Calu3 (cell line): ENCODE data around the gene EIF2B5. TPM values are rescaled to one million over a fixed set of nuclear protein-coding genes. Genes with fewer than 3 reads are reported as not detected.

ENCODE experiments used
- BruUV-seq: library from RNA; stranded (reverse); fragments of 400-500 nt; replicated peaks from 2 replicates; lab custom pipeline; 2021; lab: Mats Ljungman, UMichigan
- CTCF ChIA-PET: fragments of 300-600 bp; sonication (Branson Sonifier 250); formaldehyde crosslinking; loops from one replicate; lab custom pipeline; 2022; ENCODE audit warnings: antibody characterized with exemption; lab: Charles Lee
- DNase-seq: peaks from one replicate; pipeline ENCODE4 v3.0.0; 2022
- H3K27ac Mint-ChIP-seq: one replicate; pipeline ENCODE4 v1.8.0; 2022; ENCODE audit warnings: mixed read lengths; ENCODE audit not compliant: unreplicated experiment
- H3K27me3 Mint-ChIP-seq: one replicate; pipeline ENCODE4 v1.8.0; 2022; ENCODE audit warnings: mixed read lengths; ENCODE audit not compliant: unreplicated experiment
- H3K36me3 Mint-ChIP-seq: one replicate; pipeline ENCODE4 v1.8.0; 2022; ENCODE audit warnings: mild to moderate bottlenecking, moderate library complexity, mixed read lengths; ENCODE audit not compliant: insufficient read depth, unreplicated experiment
- H3K4me1 Mint-ChIP-seq: one replicate; pipeline ENCODE4 v1.8.0; 2022; ENCODE audit warnings: mild to moderate bottlenecking, low read depth, mixed read lengths; ENCODE audit not compliant: unreplicated experiment
- H3K4me3 Mint-ChIP-seq: one replicate; pipeline ENCODE4 v1.8.0; 2022; ENCODE audit warnings: mild to moderate bottlenecking, low read depth, moderate library complexity, mixed read lengths; ENCODE audit not compliant: unreplicated experiment
- H3K9me3 Mint-ChIP-seq: one replicate; pipeline ENCODE4 v1.8.0; 2022; ENCODE audit warnings: low read depth, mixed read lengths; ENCODE audit not compliant: unreplicated experiment
- intact Hi-C: fragments of 100-400 bp; cut with micrococcal nuclease; formaldehyde crosslinking; loops from one replicate; pipeline ENCODE4 v1.10.0; 2022; ENCODE audit not compliant: unreplicated experiment
- total RNA-seq: library from RNA; stranded (reverse); gene quantifications from 2 replicates; pipeline ENCODE4 v1.2.3, GENCODE V29; 2022
- TF ChIP-seq, protein P1 (sequence below): fragments of 200-600 bp; IDR thresholded peaks from one replicate; pipeline ENCODE4 v1.8.0; 2022; ENCODE audit warnings: antibody characterized with exemption; ENCODE audit not compliant: unreplicated experiment

Gene EIF2B5
- total RNA-seq, 1 experiment from 2014 or later = 79.6 TPM

DNA sequence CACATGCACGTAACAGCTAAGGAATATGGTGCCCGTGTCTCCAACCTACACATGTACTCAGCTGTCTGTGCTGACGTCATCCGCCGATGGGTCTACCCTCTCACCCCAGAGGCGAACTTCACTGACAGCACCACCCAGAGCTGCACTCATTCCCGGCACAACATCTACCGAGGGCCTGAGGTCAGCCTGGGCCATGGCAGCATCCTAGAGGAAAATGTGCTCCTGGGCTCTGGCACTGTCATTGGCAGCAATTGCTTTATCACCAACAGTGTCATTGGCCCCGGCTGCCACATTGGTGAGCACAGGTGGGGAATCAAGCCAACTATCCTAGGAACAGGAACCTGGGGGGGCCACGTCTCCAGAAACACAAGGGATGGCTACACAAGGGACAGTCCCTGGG, 5.3 kb downstream of the EIF2B5 start:
- CTCF ChIA-PET = no interaction called here
- Mint-ChIP-seq H3K27ac (no peak overlapping the region), H3K27me3 (no peaks in the 10 kb centered on the region), H3K4me1 (peaks cover 34% of the 10 kb centered on the region), H3K4me3 (no peak overlapping the region), H3K36me3 (peaks cover 82% of the 10 kb centered on the region), H3K9me3 (no peaks in the 10 kb centered on the region)
- TF ChIP-seq, protein P1, sequence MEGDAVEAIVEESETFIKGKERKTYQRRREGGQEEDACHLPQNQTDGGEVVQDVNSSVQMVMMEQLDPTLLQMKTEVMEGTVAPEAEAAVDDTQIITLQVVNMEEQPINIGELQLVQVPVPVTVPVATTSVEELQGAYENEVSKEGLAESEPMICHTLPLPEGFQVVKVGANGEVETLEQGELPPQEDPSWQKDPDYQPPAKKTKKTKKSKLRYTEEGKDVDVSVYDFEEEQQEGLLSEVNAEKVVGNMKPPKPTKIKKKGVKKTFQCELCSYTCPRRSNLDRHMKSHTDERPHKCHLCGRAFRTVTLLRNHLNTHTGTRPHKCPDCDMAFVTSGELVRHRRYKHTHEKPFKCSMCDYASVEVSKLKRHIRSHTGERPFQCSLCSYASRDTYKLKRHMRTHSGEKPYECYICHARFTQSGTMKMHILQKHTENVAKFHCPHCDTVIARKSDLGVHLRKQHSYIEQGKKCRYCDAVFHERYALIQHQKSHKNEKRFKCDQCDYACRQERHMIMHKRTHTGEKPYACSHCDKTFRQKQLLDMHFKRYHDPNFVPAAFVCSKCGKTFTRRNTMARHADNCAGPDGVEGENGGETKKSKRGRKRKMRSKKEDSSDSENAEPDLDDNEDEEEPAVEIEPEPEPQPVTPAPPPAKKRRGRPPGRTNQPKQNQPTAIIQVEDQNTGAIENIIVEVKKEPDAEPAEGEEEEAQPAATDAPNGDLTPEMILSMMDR = no peak
- intact Hi-C loops = no loop called here
- DNase-seq = no peak
- no TSS peak for BruUV-seq

DNA sequence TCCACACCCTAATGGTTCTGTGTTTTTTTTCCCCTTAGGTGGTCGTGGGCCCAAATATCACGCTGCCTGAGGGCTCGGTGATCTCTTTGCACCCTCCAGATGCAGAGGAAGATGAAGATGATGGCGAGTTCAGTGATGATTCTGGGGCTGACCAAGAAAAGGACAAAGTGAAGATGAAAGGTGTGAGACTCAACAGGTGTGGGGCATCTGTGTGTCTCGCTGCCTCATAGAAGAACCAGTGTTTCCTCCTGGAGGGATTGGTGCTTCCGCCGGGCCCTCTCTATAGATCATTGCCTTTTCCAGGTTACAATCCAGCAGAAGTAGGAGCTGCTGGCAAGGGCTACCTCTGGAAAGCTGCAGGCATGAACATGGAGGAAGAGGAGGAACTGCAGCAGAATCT, 7.0 kb downstream of the EIF2B5 start:
- peaks cover 77% of the 10 kb centered on the region for H3K36me3 Mint-ChIP-seq
- TF ChIP-seq, protein P1 = no peak
- no peaks in the 10 kb centered on the region for H3K27me3 Mint-ChIP-seq
- BruUV-seq = no TSS peak
- no peak overlapping the region for H3K4me3 Mint-ChIP-seq
- no peak overlapping the region for H3K27ac Mint-ChIP-seq
- peaks cover 22% of the 10 kb centered on the region for H3K4me1 Mint-ChIP-seq
- intact Hi-C loops = no loop called here
- CTCF ChIA-PET = no interaction called here
- DNase-seq = no peak
- no peaks in the 10 kb centered on the region for H3K9me3 Mint-ChIP-seq

DNA sequence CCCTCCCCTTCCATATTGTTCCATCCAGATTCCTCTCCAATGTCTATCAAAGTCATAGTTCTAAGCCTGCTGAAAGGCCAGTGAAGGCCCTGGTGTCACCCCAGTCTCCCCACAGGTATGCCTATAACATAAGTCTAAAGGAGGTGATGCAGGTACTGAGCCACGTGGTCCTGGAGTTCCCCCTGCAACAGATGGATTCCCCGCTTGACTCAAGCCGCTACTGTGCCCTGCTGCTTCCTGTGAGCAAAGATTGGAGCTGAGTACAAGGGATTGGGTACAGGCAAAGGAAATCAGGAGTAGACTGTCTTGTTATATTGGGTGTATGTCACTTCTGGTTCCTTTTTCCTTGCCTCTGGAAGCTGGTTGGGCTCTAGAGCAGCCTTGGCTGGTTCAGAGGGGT, 8.2 kb downstream of the EIF2B5 start:
- intact Hi-C loops = no loop called here
- BruUV-seq = no TSS peak
- Mint-ChIP-seq H3K4me1 (peaks cover 17% of the 10 kb centered on the region), H3K9me3 (no peaks in the 10 kb centered on the region), H3K4me3 (no peak overlapping the region), H3K27me3 (no peaks in the 10 kb centered on the region), H3K27ac (no peak overlapping the region), H3K36me3 (peaks cover 68% of the 10 kb centered on the region)
- DNase-seq = no peak
- CTCF ChIA-PET = interaction anchor here (0.6 to 2.8 kb wide), 2 partner anchors 9 to 77 kb away, joined by 5 to 14 read pairs; partner anchors contain the start of gene EIF2B5
- TF ChIP-seq, protein P1 = no peak

DNA sequence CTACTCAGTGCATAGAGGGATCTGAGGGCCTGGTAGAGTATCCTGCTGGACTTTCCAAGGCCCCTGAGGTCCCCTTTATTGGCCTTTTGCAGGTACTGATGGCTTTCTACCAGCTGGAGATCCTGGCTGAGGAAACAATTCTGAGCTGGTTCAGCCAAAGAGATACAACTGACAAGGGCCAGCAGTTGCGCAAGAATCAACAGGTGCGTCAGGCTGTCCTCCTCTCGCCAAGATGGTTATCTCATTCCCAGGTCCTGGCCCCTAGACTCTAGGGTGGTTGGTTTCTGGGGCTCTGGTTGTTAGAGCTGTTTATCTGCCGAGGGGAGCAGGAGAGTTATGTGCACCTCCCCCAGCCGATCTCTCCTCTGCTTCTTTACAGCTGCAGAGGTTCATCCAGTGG, 9.3 kb downstream of the EIF2B5 start:
- Mint-ChIP-seq H3K27me3 (no peaks in the 10 kb centered on the region), H3K27ac (no peak overlapping the region), H3K4me1 (peaks cover 17% of the 10 kb centered on the region), H3K4me3 (no peak overlapping the region), H3K9me3 (no peaks in the 10 kb centered on the region), H3K36me3 (peaks cover 59% of the 10 kb centered on the region)
- no TSS peak for BruUV-seq
- DNase-seq = no peak
- TF ChIP-seq, protein P1 = no peak
- intact Hi-C loops = loop anchor here (2.0 kb wide), 1 partner anchor 144 kb away; no protein-coding TSS in a partner anchor
- CTCF ChIA-PET = interaction anchor here (1.1 to 2.8 kb wide), 7 partner anchors 9 to 98 kb away, joined by 3 to 14 read pairs (median 8); partner anchors contain the start of genes AP2M1 and EIF2B5
